ENCODE measurements around the gene TDRD7. TPM values are rescaled to one million over a fixed set of nuclear protein-coding genes. Genes with fewer than 3 reads are reported as not detected.
"Not testable (repeated sequence)": the region's sequence is repeated elsewhere in the genome, so short reads cannot be mapped to it uniquely, and the experiment has no call there.

Gene TDRD7
- total and polyA plus RNA-seq, 2 experiments from 2014 or later = 4.2 to 4.5 TPM

DNA sequence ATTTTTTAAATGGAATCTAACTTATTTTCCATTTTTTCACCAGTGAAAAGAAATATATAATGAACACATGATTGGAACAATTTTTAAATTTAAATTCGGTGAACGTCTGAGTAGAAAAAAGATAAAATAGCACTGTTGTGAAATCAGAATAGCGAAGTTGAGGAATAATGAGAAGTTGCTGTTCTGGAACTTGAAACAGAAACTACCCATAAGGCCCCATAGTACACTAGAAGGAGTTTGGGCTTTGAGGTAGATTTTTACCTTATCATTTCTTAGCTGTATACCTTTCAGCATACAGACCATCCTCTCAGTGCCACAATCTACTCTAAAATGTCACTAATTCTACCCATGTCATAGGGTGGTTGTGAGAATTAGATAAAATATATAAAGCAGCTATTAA, 35.1 kb downstream of the TDRD7 start:
- no peaks in the 10 kb centered on the region for H3K27me3 ChIP-seq
- TF ChIP-seq, protein P1, sequence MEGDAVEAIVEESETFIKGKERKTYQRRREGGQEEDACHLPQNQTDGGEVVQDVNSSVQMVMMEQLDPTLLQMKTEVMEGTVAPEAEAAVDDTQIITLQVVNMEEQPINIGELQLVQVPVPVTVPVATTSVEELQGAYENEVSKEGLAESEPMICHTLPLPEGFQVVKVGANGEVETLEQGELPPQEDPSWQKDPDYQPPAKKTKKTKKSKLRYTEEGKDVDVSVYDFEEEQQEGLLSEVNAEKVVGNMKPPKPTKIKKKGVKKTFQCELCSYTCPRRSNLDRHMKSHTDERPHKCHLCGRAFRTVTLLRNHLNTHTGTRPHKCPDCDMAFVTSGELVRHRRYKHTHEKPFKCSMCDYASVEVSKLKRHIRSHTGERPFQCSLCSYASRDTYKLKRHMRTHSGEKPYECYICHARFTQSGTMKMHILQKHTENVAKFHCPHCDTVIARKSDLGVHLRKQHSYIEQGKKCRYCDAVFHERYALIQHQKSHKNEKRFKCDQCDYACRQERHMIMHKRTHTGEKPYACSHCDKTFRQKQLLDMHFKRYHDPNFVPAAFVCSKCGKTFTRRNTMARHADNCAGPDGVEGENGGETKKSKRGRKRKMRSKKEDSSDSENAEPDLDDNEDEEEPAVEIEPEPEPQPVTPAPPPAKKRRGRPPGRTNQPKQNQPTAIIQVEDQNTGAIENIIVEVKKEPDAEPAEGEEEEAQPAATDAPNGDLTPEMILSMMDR (IDR thresholded peaks at IDR 0.05; ENCODE audit: low read depth, low read length) = no peak
- DNase-seq (ENCODE audit: low read depth in 1 of 2, low spot score in 1 of 2) = no peak
- H3K27ac ChIP-seq = no peak overlapping the region
- no peaks in the 10 kb centered on the region for H3K4me1 ChIP-seq (ENCODE audit: low read depth)
- no peak overlapping the region for H3K4me3 ChIP-seq
- H3K9me3 ChIP-seq (ENCODE audit: low read depth) = no peaks in the 10 kb centered on the region
- H3K36me3 ChIP-seq = no peaks in the 10 kb centered on the region

DNA sequence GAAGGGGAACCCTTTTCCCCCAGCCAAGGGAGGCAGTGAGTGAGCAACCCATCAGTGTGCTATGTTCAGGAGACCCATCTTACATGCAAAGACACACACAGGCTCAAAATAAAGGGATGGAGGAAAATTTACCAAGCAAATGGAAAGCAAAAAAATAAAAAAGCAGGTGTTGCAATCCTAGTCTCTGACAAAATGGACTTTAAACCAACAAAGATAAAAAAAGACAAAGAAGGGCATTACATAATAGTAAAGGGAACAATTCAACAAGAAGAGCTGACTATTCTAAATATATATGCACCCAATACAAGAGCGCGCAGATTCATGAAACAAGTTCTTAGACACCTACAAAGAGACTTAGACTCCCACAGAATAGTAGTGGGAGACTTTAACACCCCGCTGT, 41.7 kb downstream of the TDRD7 start:
- not testable (repeated sequence) for DNase-seq (ENCODE audit: low read depth in 1 of 2, low spot score in 1 of 2); H3K4me1 ChIP-seq (ENCODE audit: low read depth); H3K27ac ChIP-seq; H3K9me3 ChIP-seq (ENCODE audit: low read depth); H3K27me3 ChIP-seq; H3K4me3 ChIP-seq; H3K36me3 ChIP-seq

DNA sequence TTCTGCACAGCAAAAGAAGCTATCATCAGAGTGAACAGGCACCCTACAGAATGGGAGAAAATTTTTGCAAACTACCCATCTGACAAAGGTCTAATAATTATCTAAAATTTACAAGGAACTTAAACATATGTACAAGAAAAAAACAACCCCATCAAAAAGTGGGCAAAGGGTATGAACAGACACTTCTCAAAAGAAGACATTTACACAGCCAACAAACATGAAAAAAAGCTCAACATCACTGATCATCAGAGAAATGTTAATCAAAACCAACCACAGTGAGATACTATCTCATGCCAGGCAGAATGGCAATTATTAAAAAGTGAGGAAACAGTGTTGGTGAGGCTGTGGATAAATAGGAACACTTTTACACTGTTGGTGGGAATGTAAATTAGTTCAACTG, 44.9 kb downstream of the TDRD7 start:
- not testable (repeated sequence) for H3K4me3 ChIP-seq; H3K9me3 ChIP-seq (ENCODE audit: low read depth); H3K27ac ChIP-seq; DNase-seq (ENCODE audit: low read depth in 1 of 2, low spot score in 1 of 2); H3K4me1 ChIP-seq (ENCODE audit: low read depth); H3K36me3 ChIP-seq; H3K27me3 ChIP-seq

DNA sequence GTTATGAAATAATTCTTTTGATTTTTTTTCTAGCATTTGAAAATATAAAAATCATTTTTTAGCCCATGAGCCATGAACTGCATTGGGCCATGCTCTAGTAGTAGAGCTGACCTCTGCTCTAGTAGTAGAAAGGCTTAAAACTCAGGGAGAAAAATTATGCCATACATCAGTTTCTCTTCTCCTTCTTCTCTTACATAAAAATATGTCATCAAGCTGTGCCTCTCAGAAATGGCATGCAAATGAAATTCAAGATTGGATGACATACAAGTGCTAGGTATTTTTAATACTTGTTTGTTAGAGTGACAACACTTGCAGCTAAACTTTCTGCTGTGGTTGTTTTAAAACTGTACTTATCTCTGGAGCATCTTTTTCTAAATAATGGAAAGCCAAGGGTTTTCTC, 47.4 kb downstream of the TDRD7 start:
- no peak overlapping the region for H3K27ac ChIP-seq
- H3K4me3 ChIP-seq = no peak overlapping the region
- no peak for DNase-seq (ENCODE audit: low read depth in 1 of 2, low spot score in 1 of 2)

DNA sequence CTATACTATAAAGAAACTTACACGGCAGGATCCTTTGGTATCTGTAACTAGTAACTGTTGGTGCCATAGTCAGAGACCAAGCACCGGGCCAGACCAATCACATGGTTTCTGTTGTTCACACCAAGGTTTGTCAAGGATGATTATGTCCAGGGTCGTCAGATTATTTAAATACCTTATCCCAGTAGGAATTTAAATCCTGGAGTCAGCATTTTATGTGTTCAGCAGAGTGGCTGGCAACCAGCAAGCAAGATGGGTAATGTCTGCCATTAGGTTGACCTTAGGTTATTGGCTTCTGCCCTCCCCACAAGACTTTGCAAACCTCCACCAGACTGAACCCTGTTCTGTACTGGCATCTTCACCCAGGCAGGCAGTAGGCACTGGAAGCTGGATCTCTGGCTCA, 50.3 kb downstream of the TDRD7 start:
- H3K27ac ChIP-seq = no peak overlapping the region
- H3K4me1 ChIP-seq (ENCODE audit: low read depth) = no peaks in the 10 kb centered on the region
- no peaks in the 10 kb centered on the region for H3K27me3 ChIP-seq
- H3K9me3 ChIP-seq (ENCODE audit: low read depth) = no peaks in the 10 kb centered on the region
- no peak overlapping the region for H3K4me3 ChIP-seq
- DNase-seq (ENCODE audit: low read depth in 1 of 2, low spot score in 1 of 2) = no peak
- no peaks in the 10 kb centered on the region for H3K36me3 ChIP-seq
- TF ChIP-seq, protein P1 (IDR thresholded peaks at IDR 0.05; ENCODE audit: low read depth, low read length) = no peak

More for the DNA sequence above, 47.4 kb downstream of the TDRD7 start:
- H3K27me3 ChIP-seq = no peaks in the 10 kb centered on the region
- H3K9me3 ChIP-seq (ENCODE audit: low read depth) = no peaks in the 10 kb centered on the region
- no peaks in the 10 kb centered on the region for H3K36me3 ChIP-seq
- no peaks in the 10 kb centered on the region for H3K4me1 ChIP-seq (ENCODE audit: low read depth)
- TF ChIP-seq, protein P1 (IDR thresholded peaks at IDR 0.05; ENCODE audit: low read depth, low read length) = no peak

DNA sequence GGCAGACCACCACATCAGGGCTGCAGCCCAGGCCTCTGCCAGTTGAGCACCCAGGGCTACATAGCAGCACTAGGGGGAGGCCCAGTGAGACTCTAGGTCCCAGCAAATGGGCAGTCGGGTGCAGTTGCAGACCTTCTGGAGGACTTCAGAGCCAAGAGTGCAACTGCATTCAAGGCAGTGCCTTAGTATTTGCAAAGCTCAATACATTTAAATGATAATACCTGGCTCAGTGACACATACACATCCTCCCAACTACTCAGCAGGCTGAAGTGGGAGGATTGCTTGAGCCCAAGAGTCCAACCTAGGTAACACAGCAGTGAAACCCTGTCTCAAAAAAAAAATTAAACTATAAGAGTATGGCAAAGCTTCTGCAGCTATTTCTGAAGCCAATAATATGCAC, 51.0 kb downstream of the TDRD7 start:
- Histone ChIP-seq H3K4me3 (no peak overlapping the region), H3K9me3 (ENCODE audit: low read depth) (no peaks in the 10 kb centered on the region), H3K27me3 (no peaks in the 10 kb centered on the region), H3K4me1 (ENCODE audit: low read depth) (no peaks in the 10 kb centered on the region), H3K27ac (no peak overlapping the region), H3K36me3 (no peaks in the 10 kb centered on the region)
- TF ChIP-seq, protein P1 (IDR thresholded peaks at IDR 0.05; ENCODE audit: low read depth, low read length) = no peak
- DNase-seq (ENCODE audit: low read depth in 1 of 2, low spot score in 1 of 2) = no peak

Measured in cardiac muscle cell (in vitro differentiated cells and primary cell).